Endometrial microvascular endothelial cells (primary cell): ENCODE results near the gene CREB3. TPM values are rescaled to one million over a fixed set of nuclear protein-coding genes. Genes with fewer than 3 reads are reported as not detected.

Experiments
- in situ Hi-C: cut with HindIII; loops from 2 replicates; pipeline ENCODE4 v1.10.0; 2017; ENCODE audit warnings: low sequenced_read_pairs, low pct_unique_long_range_greater_than_20kb; ENCODE audit errors: inconsistent ontology term
- total RNA-seq: library from RNA; depleted of rRNA; stranded (reverse); fragments of >200 nt; gene quantifications from one replicate; pipeline ENCODE4 v1.2.3, GENCODE V29; 2015; ENCODE audit errors: inconsistent ontology term

The CREB3 gene, protein sequence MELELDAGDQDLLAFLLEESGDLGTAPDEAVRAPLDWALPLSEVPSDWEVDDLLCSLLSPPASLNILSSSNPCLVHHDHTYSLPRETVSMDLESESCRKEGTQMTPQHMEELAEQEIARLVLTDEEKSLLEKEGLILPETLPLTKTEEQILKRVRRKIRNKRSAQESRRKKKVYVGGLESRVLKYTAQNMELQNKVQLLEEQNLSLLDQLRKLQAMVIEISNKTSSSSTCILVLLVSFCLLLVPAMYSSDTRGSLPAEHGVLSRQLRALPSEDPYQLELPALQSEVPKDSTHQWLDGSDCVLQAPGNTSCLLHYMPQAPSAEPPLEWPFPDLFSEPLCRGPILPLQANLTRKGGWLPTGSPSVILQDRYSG
- total RNA-seq, result 64.9 TPM

DNA sequence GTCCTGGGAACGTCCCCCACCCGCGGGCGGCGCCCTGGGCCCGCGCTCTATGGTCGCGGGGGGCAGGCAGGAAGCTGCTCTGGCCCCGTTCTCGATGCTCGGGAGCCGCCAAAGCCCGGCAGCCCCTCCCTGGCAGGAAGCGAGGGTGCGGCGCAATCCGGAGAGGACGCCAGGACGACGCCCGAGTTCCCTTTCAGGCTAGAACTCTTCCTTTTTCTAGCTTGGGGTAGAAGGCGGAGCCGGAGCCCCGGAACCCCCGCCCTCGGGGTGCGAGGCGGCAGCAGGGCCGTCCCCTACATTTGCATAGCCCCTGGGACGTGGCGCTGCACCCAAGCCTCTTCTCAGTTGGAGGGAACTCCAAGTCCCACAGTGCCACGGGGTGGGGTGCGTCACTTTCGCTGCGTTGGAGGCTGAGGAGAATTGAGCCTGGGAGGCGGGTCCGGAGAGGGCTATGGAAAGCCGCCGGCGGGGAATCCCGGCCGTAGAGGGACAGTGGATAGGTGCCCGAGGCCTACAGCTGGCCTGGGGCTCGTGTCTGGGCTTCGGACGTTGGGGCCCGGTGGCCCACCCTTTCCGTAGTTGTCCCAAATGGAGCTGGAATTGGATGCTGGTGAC lies at the start of gene CREB3, which contains the start of gene TLN1:
Gene CREB3, plus strand, starts transcription at position 482 of the 615 bp plus-strand sequence. Its CDS starts 107 bp downstream, at position 589.
Gene TLN1, minus strand, starts transcription at position 11 of the 615 bp plus-strand sequence. CDS start 6,501 bp downstream, outside the sequence.
- in situ Hi-C loops, result no loop called here

DNA sequence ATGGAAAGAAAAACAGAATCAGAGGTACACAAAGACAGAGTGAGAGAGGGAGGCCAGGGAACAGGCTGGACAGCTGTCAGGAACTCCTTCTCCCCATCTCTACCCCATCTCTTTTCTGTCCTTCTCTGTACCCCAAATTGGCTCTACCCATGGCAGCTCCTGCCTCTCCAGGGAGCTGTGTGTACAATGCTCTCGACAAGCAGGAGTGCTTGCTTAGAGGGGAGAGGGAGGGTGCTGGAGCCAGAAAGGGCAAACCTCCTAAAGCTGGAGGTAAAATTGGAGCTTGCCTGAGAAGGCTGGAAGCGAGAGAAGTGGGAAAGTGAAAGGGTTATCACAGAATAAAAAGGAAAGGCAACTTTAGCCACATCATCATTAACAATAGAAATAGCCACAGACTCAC lies 49.1 kb upstream of the CREB3 start:
- in situ Hi-C loops, result no loop called here

DNA sequence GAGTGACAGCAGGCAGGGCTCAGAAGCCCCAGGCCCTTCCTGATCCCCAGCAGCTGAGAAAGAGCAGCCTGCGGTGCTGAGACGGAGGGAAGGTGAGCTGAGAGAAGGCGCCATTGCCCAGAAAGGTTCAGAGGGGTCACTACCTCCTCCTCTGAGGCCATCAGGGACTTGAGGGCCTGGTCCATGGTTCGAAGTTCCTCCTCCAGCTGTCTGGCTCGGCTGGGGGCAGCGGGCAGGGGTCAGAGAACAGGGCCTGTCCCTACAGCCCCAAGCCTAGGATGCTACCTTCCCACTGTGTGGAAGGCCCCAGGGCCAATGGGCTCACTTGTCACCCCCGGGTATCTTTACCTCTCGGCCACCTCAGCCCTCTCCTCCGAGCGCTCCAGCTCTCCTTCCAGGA lies 47.5 kb upstream of the CREB3 start:
- in situ Hi-C loops, result no loop called here

DNA sequence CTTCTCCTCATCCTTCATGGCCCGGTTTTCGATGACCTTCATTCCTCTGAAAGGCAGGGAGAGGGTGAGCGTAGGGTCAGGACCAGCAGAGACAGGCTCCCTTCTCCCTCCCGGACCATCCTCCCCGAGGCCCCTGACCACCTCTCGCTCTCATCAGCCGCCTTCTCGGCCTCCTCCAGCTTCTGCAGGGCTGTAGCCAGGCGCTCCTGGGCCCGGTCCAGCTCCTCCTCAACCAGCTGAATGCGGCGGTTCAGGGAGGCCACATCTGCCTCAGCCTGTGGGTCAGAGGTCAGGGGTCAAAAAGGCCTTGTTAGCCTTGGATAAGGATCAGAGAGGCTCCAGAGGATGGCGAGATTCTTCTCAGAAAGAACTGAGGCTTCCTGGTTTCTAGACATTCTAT lies 47.0 kb upstream of the CREB3 start:
- in situ Hi-C loops, result no loop called here

DNA sequence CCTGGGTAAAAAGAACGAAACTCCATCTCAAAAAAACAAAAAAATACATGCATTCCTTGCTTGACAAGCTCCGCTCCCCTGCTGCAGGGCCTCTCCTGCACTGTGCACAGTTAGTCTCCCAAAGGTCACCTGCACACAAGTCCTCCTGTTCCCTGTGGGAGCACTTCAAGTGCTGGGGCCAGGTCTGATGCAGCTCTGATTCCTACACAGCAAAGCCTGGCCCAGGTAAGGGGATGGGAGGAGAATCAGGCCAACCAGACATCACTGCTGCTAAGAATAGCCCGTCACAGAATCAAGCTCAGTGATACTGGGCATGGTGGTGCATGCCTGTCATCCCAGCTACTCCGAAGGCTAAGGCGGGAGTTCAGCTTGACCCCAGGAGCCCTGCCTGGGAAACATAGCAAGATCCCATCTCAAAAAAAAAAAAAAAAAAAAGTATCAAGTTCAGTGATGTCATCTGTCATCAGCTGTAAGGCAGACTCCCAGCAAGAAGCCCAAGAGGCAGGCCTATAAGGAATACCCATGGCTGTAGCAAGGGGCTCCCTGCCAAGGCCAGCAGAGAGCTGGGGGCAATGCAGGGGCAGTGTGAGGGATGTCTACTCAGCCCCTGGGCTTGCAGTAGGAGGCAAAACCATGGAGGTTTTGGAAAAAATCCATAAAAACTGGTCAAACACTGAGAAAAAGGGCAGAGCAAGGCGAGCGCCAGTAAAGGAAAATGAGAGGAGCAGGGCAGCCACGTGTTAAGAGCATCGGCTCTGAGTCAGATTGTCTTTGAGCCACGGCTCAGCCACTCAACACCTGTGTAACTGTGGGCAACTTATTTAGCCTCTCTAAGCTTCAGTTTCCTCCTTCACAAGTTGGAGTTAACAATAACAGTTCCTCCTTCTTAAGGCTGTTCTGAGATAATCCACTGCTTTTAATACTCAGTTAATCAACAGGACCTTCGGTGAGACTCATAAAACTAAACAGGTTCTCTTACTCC lies 46.0 kb upstream of the CREB3 start:
- in situ Hi-C loops, result no loop called here

DNA sequence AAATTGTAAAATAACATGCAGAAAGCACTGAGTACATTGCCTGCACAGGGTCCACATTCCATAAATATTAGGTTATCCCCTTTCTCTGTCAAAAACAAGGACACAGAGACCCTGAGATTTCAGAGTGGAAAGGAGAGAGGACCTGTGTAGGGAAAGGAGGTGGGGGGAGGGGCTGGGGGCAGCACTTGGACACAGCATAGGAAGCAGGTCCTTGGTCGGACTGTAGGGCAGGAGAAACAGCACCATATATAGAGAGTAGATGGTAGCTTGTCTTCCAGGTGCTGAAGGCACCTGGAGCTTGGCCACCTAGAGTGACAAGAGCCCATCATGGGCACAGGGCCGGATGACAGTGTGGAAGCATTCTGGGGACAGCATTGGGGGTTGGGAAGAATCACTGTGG lies 45.2 kb upstream of the CREB3 start:
- in situ Hi-C loops, result no loop called here

DNA sequence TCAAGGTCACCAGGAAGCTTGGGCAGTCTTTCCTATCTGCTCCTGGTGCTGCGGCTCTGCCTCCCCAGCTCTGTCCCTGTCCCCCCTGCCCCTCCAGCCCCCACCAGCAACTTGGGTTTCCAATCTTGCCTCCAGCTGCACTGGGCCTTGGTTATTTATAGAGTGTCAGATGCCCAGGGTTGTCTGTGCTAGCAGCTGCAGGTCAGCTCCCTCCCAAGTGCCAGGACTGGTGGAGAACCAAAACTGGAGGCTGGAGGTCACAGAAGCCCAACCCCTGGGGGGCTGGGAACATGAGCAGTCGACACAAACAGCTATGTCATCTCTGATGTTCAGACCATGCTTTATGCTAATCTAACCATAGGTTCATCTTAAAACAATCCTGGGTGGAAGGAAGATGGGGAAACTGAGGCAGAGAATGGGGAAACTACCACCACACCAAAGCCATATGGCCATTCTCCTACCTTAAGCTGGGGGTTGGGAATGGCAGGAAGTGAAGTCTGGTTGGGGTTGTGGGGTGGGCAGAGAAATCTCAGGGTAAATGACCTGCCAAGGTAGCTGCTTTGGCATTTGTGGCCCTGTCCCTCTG lies 44.4 kb upstream of the CREB3 start:
- in situ Hi-C loops, result no loop called here

DNA sequence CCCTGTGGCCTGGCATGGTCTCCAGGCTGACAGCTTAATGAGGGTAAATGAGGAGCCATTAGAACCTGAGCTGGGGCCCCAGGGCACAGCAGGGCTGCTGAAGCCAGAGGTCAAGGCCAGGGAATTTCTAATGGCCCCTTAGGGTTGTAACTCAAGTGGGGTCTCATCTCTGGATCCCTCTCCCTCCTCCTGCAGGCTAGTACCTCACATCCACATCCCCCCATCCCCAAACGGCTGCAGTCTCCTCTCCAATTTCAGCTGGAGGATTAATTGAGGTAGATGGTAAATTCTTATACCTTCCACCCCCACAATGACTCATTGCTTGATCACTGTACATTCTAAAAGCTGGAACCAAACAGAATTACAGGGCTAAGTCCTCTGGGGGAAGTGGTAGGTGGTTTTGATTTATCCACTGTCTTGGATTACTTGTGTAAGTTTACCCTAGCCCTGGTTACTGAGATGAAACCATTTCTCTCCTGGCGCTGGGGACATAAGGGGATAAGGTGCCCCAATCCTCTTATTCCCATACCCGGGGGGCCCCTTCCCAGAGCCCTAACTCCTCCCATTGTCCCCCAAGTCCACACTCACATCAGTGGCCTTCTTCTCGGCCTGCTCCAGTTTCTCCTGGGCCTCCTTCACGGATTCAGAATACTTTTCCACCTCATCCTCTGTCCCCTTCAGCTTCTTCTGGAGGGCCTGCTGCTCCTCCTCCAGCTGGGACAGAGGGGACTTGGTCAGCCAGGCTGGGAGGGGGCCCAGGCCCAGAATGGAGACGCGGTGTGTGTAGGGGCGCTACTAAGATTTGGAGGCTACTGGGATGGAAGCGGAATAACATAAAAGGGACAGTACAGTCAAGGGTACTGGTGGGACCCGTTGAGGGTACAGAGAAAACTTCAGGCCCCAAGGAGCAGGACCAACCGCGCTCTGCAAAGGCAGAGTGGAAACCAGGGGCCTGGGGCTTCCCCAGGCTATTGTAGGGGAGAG lies 43.6 kb upstream of the CREB3 start:
- in situ Hi-C loops, result no loop called here

DNA sequence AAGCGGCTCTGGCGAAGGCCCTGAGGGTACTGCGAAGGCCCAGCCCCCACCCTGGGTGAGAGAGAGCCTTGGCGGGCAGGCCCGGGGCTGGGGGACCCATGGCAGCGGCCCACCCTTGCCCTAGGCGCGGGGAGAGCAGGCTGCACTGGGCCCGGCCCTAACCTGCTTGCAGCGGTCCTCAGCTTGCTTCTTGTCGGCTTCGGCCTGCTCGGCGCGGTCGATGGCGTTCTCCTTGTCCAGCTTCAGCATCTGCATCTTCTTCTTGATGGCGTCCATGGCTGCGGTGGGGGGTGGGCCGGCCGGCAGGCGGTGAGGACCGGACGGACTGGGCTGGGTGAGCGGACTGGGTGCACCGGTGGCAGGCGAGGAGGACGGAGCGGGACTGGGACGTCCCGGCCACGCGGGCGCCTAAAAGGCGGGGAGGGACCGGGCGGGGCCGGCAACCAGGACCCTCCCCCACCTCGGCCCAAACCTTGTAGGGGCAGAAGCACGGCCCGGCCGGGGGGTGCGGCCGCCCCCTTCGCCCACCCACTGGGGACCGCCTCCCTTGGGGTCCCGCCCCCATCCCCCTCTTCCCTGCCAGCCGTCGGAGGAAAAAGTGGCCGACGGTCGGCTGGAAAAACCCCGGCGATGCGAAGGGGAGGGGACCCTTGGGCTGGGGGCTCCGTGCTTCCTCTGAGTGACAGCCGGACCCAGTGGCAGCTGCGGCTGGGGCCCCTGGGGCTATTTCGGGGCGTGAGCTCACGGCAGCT lies 42.7 kb upstream of the CREB3 start, which contains the start of gene TPM2:
Gene TPM2, minus strand, starts transcription at position 384 of the 752 bp plus-strand sequence. Its CDS starts 108 bp downstream, at position 276.
- in situ Hi-C loops, result no loop called here

DNA sequence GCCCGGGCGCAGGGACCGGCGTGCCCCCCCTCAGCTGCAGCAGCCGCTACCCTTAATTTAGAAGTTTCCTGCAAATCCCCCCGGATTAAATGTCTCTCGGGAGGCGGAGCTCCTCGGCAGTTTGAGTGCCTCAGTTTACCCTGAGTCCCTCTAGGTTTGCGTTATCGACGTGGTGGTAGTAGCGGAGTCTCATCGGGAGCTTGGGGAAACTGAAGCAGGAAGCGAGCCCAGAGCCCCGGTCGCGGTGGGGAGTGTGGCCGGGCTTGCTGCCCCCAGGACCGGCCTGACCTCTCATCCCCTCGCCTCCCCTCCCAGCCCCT lies 42.2 kb upstream of the CREB3 start:
- in situ Hi-C loops, result no loop called here

DNA sequence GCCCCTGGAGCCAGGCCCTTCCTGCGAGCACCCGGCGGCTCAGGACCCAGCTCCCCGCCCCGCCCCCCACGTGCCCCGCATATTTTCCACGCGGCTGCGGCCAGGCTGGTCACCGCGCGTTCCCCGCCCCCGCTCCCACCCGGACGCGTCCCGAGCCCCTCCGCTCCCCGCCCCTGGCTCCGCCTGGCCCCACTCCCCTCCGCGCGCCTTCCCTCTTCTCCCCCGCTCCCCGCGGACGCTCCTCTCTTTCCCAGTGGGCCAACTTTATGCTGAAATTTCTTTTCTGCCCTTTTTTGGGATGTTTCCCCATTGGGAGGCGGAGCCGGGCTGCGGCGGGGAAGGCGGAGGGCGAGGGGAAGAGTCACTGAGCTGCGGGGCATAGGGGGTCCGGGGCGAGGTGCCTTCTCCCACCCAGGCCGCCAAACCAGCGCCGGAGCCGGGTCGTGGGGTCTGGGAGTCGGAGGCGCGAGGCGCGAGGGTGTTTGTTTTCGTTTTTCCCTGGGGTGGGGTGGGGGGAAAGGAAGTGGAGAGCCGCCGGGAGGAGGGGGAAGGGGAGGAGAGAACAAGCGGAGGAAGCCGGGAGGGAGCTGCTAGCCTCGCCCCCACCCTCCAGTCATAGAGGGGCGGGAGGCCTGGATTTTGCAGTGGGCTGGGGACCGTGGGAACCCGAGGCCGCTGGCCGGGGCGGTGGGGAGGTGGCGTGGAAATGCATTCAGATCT lies 41.7 kb upstream of the CREB3 start:
- in situ Hi-C loops, result no loop called here

DNA sequence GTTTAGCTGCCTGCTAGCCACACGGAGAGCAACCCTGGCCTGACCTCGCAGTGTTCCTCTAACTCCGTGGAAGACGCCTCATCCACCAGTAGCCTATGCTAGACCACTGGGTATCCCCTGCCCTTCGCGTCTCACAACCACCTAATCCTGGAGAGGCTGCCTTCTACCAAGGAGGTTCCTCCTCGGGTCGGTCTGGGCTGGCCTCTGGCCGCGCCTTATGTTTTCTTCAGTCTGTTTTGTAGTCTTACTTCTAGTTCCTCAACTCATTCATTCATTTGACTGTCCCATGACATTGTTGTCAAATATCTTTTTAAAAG lies 41.2 kb upstream of the CREB3 start:
- in situ Hi-C loops, result no loop called here

DNA sequence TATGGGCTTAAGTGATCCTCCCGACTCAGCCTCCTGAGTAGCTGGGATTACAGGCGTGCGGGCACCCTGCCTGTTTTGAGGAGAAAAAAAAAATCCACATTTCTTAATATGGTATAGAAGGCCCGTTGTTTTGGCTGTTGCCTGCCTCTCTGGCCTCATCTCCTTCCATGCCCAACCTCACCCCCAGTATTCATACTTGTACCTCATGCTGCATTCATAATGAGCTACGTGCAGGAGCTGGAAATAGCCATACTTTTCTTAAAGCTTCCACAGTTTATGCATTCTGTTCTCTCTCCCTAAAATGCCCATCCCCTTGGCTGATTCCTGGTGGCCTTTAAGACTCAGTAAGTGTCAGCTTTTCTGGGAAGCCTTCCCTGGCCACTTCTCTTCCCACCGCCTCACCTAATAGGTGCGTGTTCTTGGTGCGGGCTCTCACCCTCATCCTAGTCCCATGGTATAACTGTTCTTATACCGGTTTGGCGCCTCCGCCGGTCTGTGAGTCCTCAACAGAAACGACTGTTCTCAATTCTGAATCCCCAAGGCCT lies 40.6 kb upstream of the CREB3 start:
- in situ Hi-C loops, result no loop called here

DNA sequence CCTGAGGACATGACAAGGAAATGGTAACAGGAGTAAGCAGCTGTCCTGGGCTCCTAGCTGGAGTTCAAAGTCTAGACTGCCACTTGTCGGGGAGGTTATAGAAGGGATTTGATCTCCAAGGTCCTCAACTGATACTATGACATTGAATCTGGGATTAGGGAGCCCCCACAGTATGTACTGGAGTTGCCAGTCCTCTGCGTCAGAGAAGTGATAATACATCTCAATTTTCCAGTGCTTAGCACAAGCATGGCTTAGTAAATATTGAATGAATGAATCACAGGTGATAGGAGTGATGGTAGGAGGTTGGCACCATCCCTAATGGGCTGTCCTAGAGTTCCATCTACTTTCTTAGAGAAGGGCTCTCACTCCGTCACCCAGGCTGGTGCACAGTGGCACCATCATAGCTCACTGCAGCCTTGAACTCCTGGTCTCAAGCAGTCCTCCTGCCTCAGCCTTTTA lies 36.5 kb upstream of the CREB3 start:
- in situ Hi-C loops, result no loop called here

DNA sequence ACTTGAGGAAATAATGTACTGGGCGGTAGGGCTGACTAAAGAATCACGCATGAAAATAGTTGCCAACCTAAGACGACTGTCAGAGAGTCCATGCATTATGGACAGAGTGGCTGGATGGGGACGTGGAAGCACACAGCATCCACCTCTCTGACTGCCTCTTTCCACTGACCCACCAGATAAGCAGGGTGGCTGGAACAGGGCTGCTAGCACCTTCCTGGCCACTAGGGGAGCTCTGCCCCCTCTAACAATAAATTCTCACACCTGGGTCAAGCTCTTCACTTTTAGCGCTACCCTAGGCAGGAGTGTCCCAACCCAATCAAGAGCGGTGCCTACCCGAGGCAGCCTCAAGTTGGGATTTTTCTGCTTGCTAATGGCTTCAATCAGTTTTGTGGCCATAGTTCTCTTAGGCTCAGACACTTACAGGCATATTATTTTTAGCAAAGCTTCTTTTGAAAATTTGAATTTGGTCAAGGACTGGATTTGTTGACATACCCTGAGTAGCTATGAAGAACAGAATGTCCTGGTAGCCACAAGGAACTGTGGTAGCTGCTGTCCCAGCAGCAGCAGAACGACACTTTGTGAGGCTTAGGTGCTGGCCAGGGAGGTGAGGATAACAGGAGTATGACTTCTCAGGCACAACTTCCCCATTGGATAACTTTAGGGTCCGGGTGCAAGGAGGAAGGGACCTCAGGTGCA lies 35.8 kb upstream of the CREB3 start:
- in situ Hi-C loops, result no loop called here

DNA sequence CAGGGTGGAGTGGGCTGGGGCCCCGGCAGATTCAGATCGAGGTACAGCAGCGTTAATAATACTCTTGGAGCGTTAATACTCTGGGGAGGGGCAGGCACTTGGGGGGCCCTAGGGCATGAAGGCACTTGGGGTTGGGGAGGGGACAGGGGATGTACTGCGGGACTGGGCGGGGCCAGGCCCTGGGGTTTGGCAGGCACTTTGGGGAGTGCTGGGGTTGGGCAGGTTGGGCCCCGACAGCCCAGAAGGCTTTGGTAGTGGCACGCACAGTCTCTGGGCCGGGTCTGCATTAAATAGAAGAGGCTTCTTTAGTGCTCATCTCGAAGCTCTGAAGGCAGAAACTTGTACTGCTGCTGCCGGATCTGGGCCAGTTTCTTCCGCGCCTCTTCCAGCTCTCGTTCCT lies 35.0 kb upstream of the CREB3 start:
- in situ Hi-C loops, result no loop called here
